Measurements from ENCODE around the gene TMED8. TPM values are rescaled to one million over a fixed set of nuclear protein-coding genes. Genes with fewer than 3 reads are reported as not detected.
"Not testable (repeated sequence)": the region's sequence is repeated elsewhere in the genome, so short reads cannot be mapped to it uniquely, and the experiment has no call there.

TMED8 gene
- total and polyA plus RNA-seq, 8 donors: 12.7 to 19.8 (median 16.6) TPM

DNA sequence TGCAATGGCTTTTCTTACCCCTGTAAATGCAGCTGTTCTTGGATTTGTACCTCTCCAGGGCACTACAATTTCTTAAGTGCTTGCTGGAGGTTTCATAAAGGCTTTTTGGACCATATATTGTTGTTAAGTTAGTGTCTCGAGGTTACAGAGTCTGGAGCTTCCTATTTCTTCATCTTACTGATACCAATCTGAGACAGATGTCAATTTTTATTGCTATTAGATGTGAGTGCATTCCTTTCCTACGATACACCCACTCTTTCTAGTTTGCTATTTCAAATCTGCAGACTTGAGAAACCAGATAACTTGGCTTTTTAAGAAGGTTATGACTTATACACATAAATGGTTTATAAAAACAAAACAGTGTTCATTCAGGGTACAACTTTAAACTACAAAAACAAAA, 44.3 kb upstream of the TMED8 start:
- intact Hi-C loops (cut with DNase I): no loop called here
- no peak overlapping the region for H3K27ac ChIP-seq
- no peak overlapping the region for H3K4me3 ChIP-seq
- no peaks in the 10 kb centered on the region for H3K4me1 ChIP-seq
- H3K36me3 ChIP-seq: peaks cover 0 to 55% of the 10 kb centered on the region in 2 donors
- H3K9me3 ChIP-seq: peaks cover 0 to 24% of the 10 kb centered on the region in 2 donors
- TF ChIP-seq, protein P1, sequence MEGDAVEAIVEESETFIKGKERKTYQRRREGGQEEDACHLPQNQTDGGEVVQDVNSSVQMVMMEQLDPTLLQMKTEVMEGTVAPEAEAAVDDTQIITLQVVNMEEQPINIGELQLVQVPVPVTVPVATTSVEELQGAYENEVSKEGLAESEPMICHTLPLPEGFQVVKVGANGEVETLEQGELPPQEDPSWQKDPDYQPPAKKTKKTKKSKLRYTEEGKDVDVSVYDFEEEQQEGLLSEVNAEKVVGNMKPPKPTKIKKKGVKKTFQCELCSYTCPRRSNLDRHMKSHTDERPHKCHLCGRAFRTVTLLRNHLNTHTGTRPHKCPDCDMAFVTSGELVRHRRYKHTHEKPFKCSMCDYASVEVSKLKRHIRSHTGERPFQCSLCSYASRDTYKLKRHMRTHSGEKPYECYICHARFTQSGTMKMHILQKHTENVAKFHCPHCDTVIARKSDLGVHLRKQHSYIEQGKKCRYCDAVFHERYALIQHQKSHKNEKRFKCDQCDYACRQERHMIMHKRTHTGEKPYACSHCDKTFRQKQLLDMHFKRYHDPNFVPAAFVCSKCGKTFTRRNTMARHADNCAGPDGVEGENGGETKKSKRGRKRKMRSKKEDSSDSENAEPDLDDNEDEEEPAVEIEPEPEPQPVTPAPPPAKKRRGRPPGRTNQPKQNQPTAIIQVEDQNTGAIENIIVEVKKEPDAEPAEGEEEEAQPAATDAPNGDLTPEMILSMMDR (IDR thresholded peaks at IDR 0.05): no peak
- no peak for ATAC-seq
- no peaks in the 10 kb centered on the region for H3K27me3 ChIP-seq
- no peak for DNase-seq

DNA sequence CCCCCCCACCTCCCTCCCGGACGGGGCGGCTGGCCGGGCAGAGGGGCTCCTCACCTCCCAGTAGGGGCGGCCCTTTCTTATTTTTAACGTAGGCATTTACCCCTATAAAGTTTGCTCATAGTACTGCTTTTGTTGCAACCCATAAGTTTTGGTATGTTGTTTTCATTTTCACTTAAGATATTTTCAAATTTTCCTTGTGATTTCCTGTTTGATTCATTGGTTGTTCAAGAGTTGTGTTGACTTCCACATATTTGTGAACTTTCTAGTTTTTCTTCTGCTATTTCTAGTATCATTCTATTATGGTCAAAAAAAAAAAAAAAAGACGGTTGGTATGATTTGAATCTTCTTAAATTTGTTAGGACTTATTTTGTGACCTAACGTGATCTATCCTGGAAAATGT, 39.9 kb upstream of the TMED8 start:
- Histone ChIP-seq H3K27ac (no peak overlapping the region), H3K4me3 (no peak overlapping the region), H3K36me3 (peaks cover 0 to 12% of the 10 kb centered on the region in 2 donors), H3K9me3 (peaks cover 0 to 24% of the 10 kb centered on the region in 2 donors), H3K4me1 (no peaks in the 10 kb centered on the region), H3K27me3 (no peaks in the 10 kb centered on the region)
- TF ChIP-seq, protein P1 (IDR thresholded peaks at IDR 0.05): no peak
- intact Hi-C loops (cut with DNase I): no loop called here
- ATAC-seq: no peak
- no peak for DNase-seq

DNA sequence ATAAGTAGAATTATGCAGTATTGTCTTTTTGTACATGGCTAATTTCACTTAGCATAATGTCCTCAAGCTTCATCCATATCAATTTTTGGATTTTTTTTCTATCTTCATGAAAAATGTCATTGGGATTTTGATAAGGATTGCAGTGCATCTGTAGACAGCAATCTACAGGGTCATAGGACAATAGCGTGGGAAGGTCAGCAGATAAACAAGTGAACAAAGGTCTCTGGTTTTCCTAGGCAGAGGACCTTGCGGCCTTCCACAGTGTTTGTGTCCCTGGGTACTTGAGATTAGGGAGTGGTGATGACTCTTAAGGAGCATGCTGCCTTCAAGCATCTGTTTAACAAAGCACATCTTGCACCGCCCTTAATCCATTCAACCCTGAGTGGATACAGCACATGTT, 39.2 kb upstream of the TMED8 start:
- H3K4me3 ChIP-seq; H3K36me3 ChIP-seq; ATAC-seq; H3K4me1 ChIP-seq; H3K27ac ChIP-seq; H3K27me3 ChIP-seq; DNase-seq; intact Hi-C loops (cut with DNase I): not testable (repeated sequence)
- peaks cover 0 to 24% of the 10 kb centered on the region in 2 donors for H3K9me3 ChIP-seq

DNA sequence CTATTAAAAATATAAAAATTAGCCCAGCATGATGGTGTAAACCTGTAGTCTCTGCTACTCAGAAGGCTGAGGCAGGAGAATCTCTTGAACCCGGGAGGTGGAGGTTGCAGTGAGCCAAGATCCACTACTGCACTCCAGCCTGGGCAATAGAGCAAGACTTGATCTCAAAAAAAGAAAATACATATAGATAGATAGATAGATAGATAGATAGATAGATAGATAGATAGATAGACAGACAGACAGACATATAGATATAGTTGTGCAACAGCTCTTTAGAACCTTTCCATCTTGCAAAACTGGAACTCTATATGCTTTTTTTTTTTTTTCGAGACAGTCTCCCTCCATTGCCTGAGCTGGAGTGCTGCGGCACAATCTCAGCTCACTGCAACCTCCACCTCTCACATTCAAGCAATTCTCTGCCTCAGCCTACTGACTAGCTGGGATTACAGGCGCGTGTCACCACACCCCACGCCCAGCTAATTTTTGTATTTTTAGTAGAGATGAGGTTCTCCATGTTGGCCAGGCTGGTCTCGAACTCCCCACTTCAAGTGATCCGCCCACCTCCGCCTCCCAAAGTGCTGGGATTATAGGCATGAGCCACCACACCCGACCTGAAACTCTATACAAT, 38.6 kb upstream of the TMED8 start:
- H3K4me1 ChIP-seq; H3K4me3 ChIP-seq; ATAC-seq; H3K27me3 ChIP-seq; H3K36me3 ChIP-seq; DNase-seq; H3K27ac ChIP-seq; intact Hi-C loops (cut with DNase I): not testable (repeated sequence)
- peaks cover 0 to 22% of the 10 kb centered on the region in 2 donors for H3K9me3 ChIP-seq

DNA sequence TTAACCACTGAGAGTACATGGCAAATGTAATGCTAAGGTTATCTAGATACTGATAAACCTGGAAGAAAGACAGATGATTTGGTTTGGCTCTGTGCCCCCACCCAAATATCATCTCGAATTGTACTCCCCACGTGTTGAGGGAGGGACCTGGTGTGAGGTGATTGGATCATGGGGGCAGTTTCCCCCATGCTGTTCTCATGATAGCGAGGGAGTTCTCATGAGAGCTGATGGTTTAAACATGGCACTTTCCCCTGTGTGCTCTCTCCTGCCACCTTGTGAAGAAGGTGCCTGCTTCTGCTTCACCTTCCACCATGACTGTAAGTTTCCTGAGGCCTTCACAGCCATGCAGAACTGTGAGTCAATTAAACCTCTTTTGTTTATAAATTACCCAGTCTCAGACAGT, 32.2 kb upstream of the TMED8 start:
- Histone ChIP-seq H3K27ac (no peak overlapping the region), H3K4me3 (no peak overlapping the region), H3K27me3 (no peaks in the 10 kb centered on the region), H3K9me3 (no peaks in the 10 kb centered on the region), H3K36me3 (no peaks in the 10 kb centered on the region), H3K4me1 (peaks cover 0 to 27% of the 10 kb centered on the region in 2 donors)
- no peak for ATAC-seq
- no peak for DNase-seq
- TF ChIP-seq, protein P1 (IDR thresholded peaks at IDR 0.05): no peak
- intact Hi-C loops (cut with DNase I): no loop called here

DNA sequence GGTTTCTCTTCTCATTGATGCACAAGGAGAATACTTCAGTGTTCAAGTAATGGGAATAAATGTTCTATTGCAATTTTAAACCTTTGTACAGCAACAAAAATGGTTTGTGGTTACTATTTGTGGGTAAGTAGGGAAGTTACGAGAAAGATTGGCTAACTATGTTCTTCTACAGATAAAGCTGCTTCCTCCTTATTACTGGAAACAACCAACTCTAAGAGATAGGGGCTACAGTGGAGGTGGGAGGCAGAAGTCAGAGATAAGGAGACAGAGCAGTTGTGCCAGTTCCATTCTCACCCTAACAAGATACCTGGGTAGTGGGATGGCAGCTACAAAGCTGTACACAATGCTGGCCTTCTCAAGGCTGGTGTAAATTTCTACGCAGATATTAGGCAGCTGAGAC, 30.3 kb upstream of the TMED8 start:
- intact Hi-C loops (cut with DNase I): no loop called here

More for the DNA sequence above, 30.3 kb upstream of the TMED8 start:
- Histone ChIP-seq H3K36me3 (no peaks in the 10 kb centered on the region), H3K9me3 (no peaks in the 10 kb centered on the region), H3K27me3 (no peaks in the 10 kb centered on the region), H3K4me1 (peaks cover 0 to 27% of the 10 kb centered on the region in 2 donors), H3K4me3 (peak overlapping the region in 1 of 2 donors; percentile 1), H3K27ac (peak overlapping the region in 1 of 2 donors; percentile 89)
- peak; percentile 46 for ATAC-seq
- TF ChIP-seq, protein P1 (IDR thresholded peaks at IDR 0.05): no peak
- DNase-seq: no peak

Data from left lung (tissue), 10 donors.